HUES64 (cell line): ENCODE measurements around the gene ANKRD45.
A peak's percentile ranks its signal among the peaks of the same experiment; 100 is the strongest.
"Not testable (repeated sequence)": the region's sequence is repeated elsewhere in the genome, so short reads cannot be mapped to it uniquely, and the experiment has no call there.

Source experiments
- H3K27ac ChIP-seq: 2 replicates; pipeline ENCODE4 v1.7.0; 2013; ENCODE audit warnings: low read depth, low read length, inconsistent platforms
- H3K27me3 ChIP-seq: 2 replicates; pipeline ENCODE4 v1.6.1; 2013; ENCODE audit warnings: mild to moderate bottlenecking, low read length; ENCODE audit not compliant: insufficient read depth
- H3K36me3 ChIP-seq: 2 replicates; pipeline ENCODE4 v1.6.1; 2013; ENCODE audit warnings: mild to moderate bottlenecking, low read length; ENCODE audit not compliant: insufficient read depth
- H3K4me1 ChIP-seq: 2 replicates; pipeline ENCODE4 v1.6.1; 2013; ENCODE audit warnings: mild to moderate bottlenecking, low read length, moderate library complexity; ENCODE audit not compliant: insufficient read depth
- H3K4me3 ChIP-seq: 2 replicates; pipeline ENCODE4 v1.5.1; 2013; ENCODE audit warnings: mild to moderate bottlenecking, low read length, moderate library complexity
- H3K9ac ChIP-seq: 2 replicates; pipeline ENCODE4 v1.6.1; 2013; ENCODE audit warnings: mild to moderate bottlenecking, low read depth, low read length
- H3K9me3 ChIP-seq: 2 replicates; pipeline ENCODE4 v1.6.1; 2013; ENCODE audit warnings: low read depth, low read length; ENCODE audit not compliant: insufficient read depth
- WGBS: fragments of 150-250, 120-280 bp; methylation state at CpG from one replicate; pipeline ENCODE4 v1.1.7; 2013; ENCODE audit warnings: missing lambda C conversion rate; 5-methylcytosine and 5-hydroxymethylcytosine counted together

Gene ANKRD45

GRCh38 chr1:173685121-173685520, 15.5 kb upstream of the ANKRD45 start:
- H3K9ac ChIP-seq, H3K27ac ChIP-seq, H3K27me3 ChIP-seq, H3K36me3 ChIP-seq, H3K4me3 ChIP-seq, H3K9me3 ChIP-seq: not testable (repeated sequence)
- WGBS, result 90% methylated on average over 3 of the region's 3 CpGs
- H3K4me1 ChIP-seq, result peaks cover 32% of the 10 kb centered on the region

DNA sequence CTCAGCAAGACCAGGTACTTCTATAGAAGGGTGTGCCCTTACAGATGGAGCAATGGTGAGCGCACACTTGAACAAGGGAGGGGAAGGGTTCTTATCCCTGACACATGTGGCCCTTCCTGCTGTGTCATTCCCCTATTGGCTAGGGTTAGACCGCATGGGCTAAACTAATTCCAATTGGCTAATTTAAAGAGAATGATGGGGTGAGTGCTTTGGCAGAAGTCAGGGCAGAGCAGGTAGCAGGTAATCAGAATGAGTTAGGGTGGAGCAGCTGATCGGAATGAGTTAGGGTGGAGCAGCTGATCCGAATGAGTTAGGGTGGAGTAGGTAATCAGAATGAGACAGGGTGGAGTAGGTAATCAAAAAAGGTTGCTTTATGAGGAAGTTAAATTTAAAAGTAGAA, 14.2 kb upstream of the ANKRD45 start:
- H3K9ac ChIP-seq, H3K4me3 ChIP-seq, H3K27ac ChIP-seq, H3K36me3 ChIP-seq, H3K27me3 ChIP-seq, H3K9me3 ChIP-seq: not testable (repeated sequence)
- peaks cover 32% of the 10 kb centered on the region for H3K4me1 ChIP-seq
- 89% methylated on average over 4 of the region's 4 CpGs for WGBS

DNA sequence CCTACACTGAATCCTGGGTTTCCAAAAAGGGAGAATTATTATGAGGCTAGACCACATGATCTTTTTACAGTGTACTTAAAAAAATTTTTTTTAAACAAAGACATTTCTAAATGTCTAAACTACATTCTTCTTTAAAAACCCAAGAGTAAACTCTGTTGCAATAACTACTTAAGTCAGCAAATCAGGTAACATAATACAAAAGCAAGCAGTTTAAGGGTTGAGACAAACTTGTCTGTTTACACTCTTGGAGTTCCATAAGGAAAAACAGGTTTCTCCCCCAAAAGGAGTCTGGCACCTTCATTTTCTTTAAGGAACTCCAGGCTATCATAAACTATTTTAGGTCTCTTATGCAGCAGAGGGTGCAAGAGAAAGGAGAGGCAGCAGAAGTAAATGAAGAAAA, 12.5 kb upstream of the ANKRD45 start:
- Histone ChIP-seq H3K4me3 (no peak overlapping the region), H3K27ac (no peak overlapping the region; the same call in 1 of the 2 replicates), H3K36me3 (no peaks in the 10 kb centered on the region), H3K9me3 (no peaks in the 10 kb centered on the region), H3K27me3 (no peaks in the 10 kb centered on the region), H3K9ac (peak overlapping the region; percentile 52), H3K4me1 (peaks cover 21% of the 10 kb centered on the region)

DNA sequence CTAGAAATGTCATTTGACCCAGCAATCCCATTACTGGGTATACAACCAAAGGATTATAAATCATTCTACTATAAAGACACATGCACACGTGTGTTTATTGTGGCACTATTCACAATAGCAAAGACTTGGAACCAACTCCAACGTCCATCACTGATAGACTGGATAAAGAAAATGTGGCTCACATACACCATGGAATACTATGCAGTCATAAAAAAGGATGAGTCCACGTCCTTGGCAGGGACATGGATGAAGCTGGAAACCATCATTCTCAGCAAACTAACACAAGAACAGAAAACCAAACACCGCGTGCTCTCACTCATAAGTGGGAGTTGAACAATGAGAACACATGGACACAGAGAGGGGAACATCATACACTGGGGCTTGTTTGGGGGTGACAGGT, 10.5 kb upstream of the ANKRD45 start:
- not testable (repeated sequence) for H3K9ac ChIP-seq, H3K27ac ChIP-seq, H3K4me3 ChIP-seq, H3K36me3 ChIP-seq, H3K27me3 ChIP-seq, H3K9me3 ChIP-seq
- 98% methylated on average over 5 of the region's 5 CpGs for WGBS
- H3K4me1 ChIP-seq, result peaks cover 15% of the 10 kb centered on the region

DNA sequence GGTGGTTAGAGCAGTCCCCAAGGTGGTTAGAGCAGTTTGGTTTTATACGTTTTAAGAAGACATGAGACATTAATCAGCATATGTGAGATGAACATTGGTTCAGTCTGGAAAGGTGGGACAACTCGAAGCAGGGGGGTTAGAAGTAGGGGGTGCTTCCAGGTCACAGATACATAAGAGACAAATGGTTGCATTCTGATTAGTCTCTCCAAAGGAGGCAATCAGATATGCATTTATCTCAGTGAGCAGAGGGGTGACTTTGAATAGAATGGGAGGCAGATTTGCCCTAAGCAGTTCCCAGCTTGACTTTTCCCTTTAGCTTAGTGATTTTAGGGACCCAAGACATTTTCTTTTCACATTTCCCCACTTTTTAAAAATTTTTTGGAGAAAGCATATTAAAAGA, 4.8 kb upstream of the ANKRD45 start:
- H3K27ac ChIP-seq, H3K36me3 ChIP-seq, H3K9ac ChIP-seq, H3K27me3 ChIP-seq, H3K4me1 ChIP-seq, H3K9me3 ChIP-seq, H3K4me3 ChIP-seq: not testable (repeated sequence)
- WGBS, result 93% methylated on average over 2 of the region's 2 CpGs

DNA sequence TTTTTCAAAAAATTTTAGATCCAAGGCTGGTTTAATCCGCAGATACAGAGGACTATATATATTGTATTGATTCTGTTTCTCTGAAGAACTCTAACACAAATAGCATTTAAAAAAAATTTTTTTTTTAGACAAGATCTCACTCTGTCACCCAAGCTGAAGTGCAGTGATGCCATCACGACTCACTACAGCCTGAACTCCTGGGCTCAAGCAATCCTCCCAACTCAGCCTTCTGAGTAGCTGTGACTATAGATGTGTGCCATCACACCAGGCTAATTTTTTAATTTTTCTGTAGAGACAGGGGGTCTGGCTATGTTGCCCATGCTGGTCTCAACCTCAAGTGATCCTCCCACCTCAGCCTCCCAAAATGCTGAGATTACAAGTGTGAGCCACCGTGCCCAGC, 3.0 kb downstream of the ANKRD45 start:
- no peak overlapping the region for H3K9ac ChIP-seq
- peaks cover 10% of the 10 kb centered on the region for H3K4me1 ChIP-seq
- H3K27ac ChIP-seq, result no peak overlapping the region
- H3K9me3 ChIP-seq, result no peaks in the 10 kb centered on the region
- H3K36me3 ChIP-seq, result no peaks in the 10 kb centered on the region
- H3K27me3 ChIP-seq, result peaks cover 10% of the 10 kb centered on the region; the same call in 1 of the 2 replicates
- 98% methylated on average over 2 of the region's 3 CpGs for WGBS
- no peak overlapping the region for H3K4me3 ChIP-seq

- WGBS, result 94% methylated on average over 3 of the region's 3 CpGs
These were observed 6.5 kb downstream of the ANKRD45 start for GRCh38 chr1:173663159-173663558.

GRCh38 chr1:173661763-173662162, 7.9 kb downstream of the ANKRD45 start:
- Histone ChIP-seq H3K4me3 (no peak overlapping the region), H3K4me1 (no peaks in the 10 kb centered on the region), H3K36me3 (no peaks in the 10 kb centered on the region), H3K27me3 (no peaks in the 10 kb centered on the region), H3K9me3 (peaks cover 2% of the 10 kb centered on the region; the same call in 1 of the 2 replicates), H3K9ac (no peak overlapping the region), H3K27ac (no peak overlapping the region)
- WGBS, result 67% methylated on average over 1 of the region's 1 CpG

More at GRCh38 chr1:173663159-173663558, 6.5 kb downstream of the ANKRD45 start:
- Histone ChIP-seq H3K27ac (no peak overlapping the region), H3K4me1 (no peaks in the 10 kb centered on the region), H3K27me3 (no peaks in the 10 kb centered on the region), H3K9ac (no peak overlapping the region), H3K4me3 (no peak overlapping the region), H3K36me3 (no peaks in the 10 kb centered on the region), H3K9me3 (no peaks in the 10 kb centered on the region)

DNA sequence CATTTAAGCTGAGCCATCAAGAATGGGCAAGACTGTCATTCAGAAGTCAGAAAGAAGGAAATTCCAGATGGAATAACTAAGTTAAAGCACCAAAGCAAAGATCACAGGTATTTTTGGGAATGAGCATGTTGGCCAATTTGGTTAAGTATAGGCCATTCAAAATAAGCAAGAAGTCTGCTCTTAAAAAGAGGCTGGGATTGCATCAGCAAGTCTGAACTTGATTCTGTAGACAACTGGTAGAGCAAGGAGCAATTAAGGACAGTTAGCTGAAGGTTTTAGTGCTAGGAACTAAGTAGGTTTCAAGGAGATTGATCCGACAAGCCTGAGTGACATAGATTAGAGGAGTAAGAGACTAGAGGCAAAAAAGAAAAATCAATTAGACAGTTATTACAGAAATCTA, 8.4 kb downstream of the ANKRD45 start:
- Histone ChIP-seq H3K4me1 (no peaks in the 10 kb centered on the region), H3K4me3 (no peak overlapping the region), H3K36me3 (no peaks in the 10 kb centered on the region), H3K27ac (no peak overlapping the region), H3K27me3 (no peaks in the 10 kb centered on the region), H3K9me3 (peaks cover 7% of the 10 kb centered on the region), H3K9ac (no peak overlapping the region)
- 92% methylated on average over 1 of the region's 1 CpG for WGBS

DNA sequence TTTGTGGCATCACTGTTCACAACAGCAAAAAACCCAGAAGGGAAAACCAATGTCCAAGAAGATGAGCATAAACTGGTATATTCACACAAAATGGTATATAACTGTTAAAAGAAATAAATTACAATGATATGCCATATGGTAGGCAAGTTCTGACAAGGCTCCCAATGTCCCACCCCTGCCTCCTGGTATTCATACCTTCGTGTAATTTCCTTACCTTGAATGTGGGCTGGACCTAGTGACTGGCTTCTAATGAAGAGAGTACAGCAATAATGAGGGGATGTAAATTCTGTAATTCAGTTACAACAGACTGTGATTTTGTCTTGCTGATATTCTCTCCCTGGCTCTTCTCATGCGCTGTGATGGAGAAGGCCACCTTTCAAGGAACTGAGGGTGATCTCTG, 9.3 kb downstream of the ANKRD45 start:
- Histone ChIP-seq H3K27me3 (no peaks in the 10 kb centered on the region), H3K36me3 (no peaks in the 10 kb centered on the region), H3K9me3 (peaks cover 16% of the 10 kb centered on the region), H3K27ac (no peak overlapping the region), H3K4me3 (no peak overlapping the region), H3K9ac (no peak overlapping the region), H3K4me1 (no peaks in the 10 kb centered on the region)
- 89% methylated on average over 2 of the region's 2 CpGs for WGBS

GRCh38 chr1:173648880-173649605, 20.6 kb downstream of the ANKRD45 start:
- H3K9me3 ChIP-seq, result no peaks in the 10 kb centered on the region
- H3K36me3 ChIP-seq, result no peaks in the 10 kb centered on the region
- H3K4me1 ChIP-seq, result no peaks in the 10 kb centered on the region
- H3K27me3 ChIP-seq, result no peaks in the 10 kb centered on the region
- H3K27ac ChIP-seq, result no peak overlapping the region
- no peak overlapping the region for H3K4me3 ChIP-seq
- H3K9ac ChIP-seq, result no peak overlapping the region

- no peaks in the 10 kb centered on the region for H3K4me1 ChIP-seq
- H3K9ac ChIP-seq, result no peak overlapping the region
- H3K4me3 ChIP-seq, result no peak overlapping the region
- peaks cover 14% of the 10 kb centered on the region; the same call in 1 of the 2 replicates for H3K9me3 ChIP-seq
- H3K27me3 ChIP-seq, result no peaks in the 10 kb centered on the region
- WGBS, result 85% methylated on average over 3 of the region's 3 CpGs
- H3K36me3 ChIP-seq, result no peaks in the 10 kb centered on the region
- no peak overlapping the region for H3K27ac ChIP-seq
These were observed 23.0 kb downstream of the ANKRD45 start for GRCh38 chr1:173646656-173647055.
